Astrocyte (in vitro differentiated cells and primary cell): ENCODE data around the gene TNFRSF21.

Experiments used
- EZH2 ChIP-seq: IDR thresholded peaks from 2 replicates; pipeline ENCODE4 v1.6.1; 2012; ENCODE audit warnings: mild to moderate bottlenecking, low read length, inconsistent platforms; ENCODE audit not compliant: insufficient read depth
- TF ChIP-seq, protein P1 (sequence below): IDR thresholded peaks from 2 replicates; pipeline ENCODE4 v1.5.1; 2011; ENCODE audit warnings: low read depth, mild to moderate bottlenecking, inconsistent platforms, low read length, moderate library complexity; ENCODE audit not compliant: insufficient read depth

- TF ChIP-seq, protein P1, sequence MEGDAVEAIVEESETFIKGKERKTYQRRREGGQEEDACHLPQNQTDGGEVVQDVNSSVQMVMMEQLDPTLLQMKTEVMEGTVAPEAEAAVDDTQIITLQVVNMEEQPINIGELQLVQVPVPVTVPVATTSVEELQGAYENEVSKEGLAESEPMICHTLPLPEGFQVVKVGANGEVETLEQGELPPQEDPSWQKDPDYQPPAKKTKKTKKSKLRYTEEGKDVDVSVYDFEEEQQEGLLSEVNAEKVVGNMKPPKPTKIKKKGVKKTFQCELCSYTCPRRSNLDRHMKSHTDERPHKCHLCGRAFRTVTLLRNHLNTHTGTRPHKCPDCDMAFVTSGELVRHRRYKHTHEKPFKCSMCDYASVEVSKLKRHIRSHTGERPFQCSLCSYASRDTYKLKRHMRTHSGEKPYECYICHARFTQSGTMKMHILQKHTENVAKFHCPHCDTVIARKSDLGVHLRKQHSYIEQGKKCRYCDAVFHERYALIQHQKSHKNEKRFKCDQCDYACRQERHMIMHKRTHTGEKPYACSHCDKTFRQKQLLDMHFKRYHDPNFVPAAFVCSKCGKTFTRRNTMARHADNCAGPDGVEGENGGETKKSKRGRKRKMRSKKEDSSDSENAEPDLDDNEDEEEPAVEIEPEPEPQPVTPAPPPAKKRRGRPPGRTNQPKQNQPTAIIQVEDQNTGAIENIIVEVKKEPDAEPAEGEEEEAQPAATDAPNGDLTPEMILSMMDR = no peak
- TF ChIP-seq EZH2 = no peak
Measured at GRCh38 chr6:47263268-47263667, 46.4 kb downstream of the TNFRSF21 start.
